HepG2 (cell line): Measurements from ENCODE around the gene TASP1. TPM values are rescaled to one million over a fixed set of nuclear protein-coding genes. Genes with fewer than 3 reads are reported as not detected.

ENCODE experiments used
- CENPX ChIP-seq: sonication (generic); formaldehyde crosslinking; IDR thresholded peaks from 2 replicates; pipeline ENCODE4 v1.9.0; 2021; ENCODE audit warnings: mild to moderate bottlenecking, missing genetic modification reagents, moderate library complexity
- ERF ChIP-seq: IDR thresholded peaks from 2 replicates; pipeline ENCODE4 v1.6.1; 2018; ENCODE audit warnings: missing biosample characterization, missing genetic modification reagents
- IRF2 ChIP-seq: IDR thresholded peaks from 2 replicates; pipeline ENCODE4 v1.6.1; 2018; ENCODE audit warnings: missing genetic modification reagents, missing compliant biosample characterization
- MED13 ChIP-seq: sonication (generic); formaldehyde crosslinking; IDR thresholded peaks from 2 replicates; pipeline ENCODE4 v1.5.0; 2020; ENCODE audit warnings: missing genetic modification reagents
- MIER3 ChIP-seq: IDR thresholded peaks from 2 replicates; pipeline ENCODE4 v1.6.1; 2016; ENCODE audit warnings: missing compliant biosample characterization, borderline replicate concordance
- MTA1 ChIP-seq: sonication (generic); formaldehyde crosslinking; IDR thresholded peaks from 2 replicates; pipeline ENCODE4 v1.4.0; 2020; ENCODE audit warnings: missing genetic modification reagents, mild to moderate bottlenecking, borderline replicate concordance
- NKX3-1 ChIP-seq: sonication (generic); formaldehyde crosslinking; IDR thresholded peaks from 2 replicates; pipeline ENCODE4 v1.5.0; 2020; ENCODE audit warnings: missing genetic modification reagents
- ZBTB25 ChIP-seq: IDR thresholded peaks from 2 replicates; pipeline ENCODE4 v1.6.1; 2018; ENCODE audit warnings: missing genetic modification reagents
- ZNF138 ChIP-seq: sonication (generic); formaldehyde crosslinking; IDR thresholded peaks from 2 replicates; pipeline ENCODE4 v1.5.0; 2020; ENCODE audit warnings: mild to moderate bottlenecking, low read depth, missing genetic modification reagents
- ZNF552 ChIP-seq: sonication (generic); formaldehyde crosslinking; IDR thresholded peaks from 2 replicates; pipeline ENCODE4 v1.9.0; 2022; ENCODE audit warnings: missing genetic modification reagents, mild to moderate bottlenecking, borderline replicate concordance
- ZNF609 ChIP-seq: sonication (generic); formaldehyde crosslinking; IDR thresholded peaks from 2 replicates; pipeline ENCODE4 v1.4.0; 2020; ENCODE audit warnings: mild to moderate bottlenecking, missing genetic modification reagents, borderline replicate concordance
- polyA plus RNA-seq, 8 experiments: library from polyadenylated mRNA; depleted of rRNA in 3 of 8; stranded (reverse) in 7 of 8; unstranded in 1 of 8; fragments of >200 nt; fragmentation: Illumina TruSeq in 4 of 8; extraction: Trizol in 4 of 8; gene quantifications; 2 replicates each; pipeline versions ENCODE4 v1.2.1 to v1.2.3, GENCODE V29; 2011 to 2016; ENCODE audit warnings: low read depth in 4 of 8, missing spikeins in 1 of 8, mixed read lengths in 1 of 8; ENCODE audit not compliant: insufficient read depth in 1 of 8
- total RNA-seq, 5 experiments: library from RNA; depleted of rRNA; stranded (reverse); fragments of >200 nt; fragmentation: Illumina TruSeq; extraction: Trizol; gene quantifications; 2 replicates each; pipeline ENCODE4 v1.2.3, GENCODE V29; 2016; ENCODE audit warnings: low read depth in 1 of 5
- TF ChIP-seq, protein P1 (sequence below): sonication (generic); formaldehyde crosslinking; IDR thresholded peaks from one replicate; pipeline ENCODE4 v1.5.1; 2020; ENCODE audit warnings: mild to moderate bottlenecking, missing genetic modification reagents; ENCODE audit errors: not compliant biosample characterization
- TF ChIP-seq, protein P2 (sequence below): IDR thresholded peaks from 2 replicates; pipeline ENCODE4 v1.6.1; 2016; ENCODE audit warnings: low read depth

Gene TASP1
- total and polyA plus RNA-seq, 2 of the 13 experiments (the other 11 are each of a cell fraction or from before 2014, with no cell fraction given) = 10.0 to 25.2 TPM

DNA sequence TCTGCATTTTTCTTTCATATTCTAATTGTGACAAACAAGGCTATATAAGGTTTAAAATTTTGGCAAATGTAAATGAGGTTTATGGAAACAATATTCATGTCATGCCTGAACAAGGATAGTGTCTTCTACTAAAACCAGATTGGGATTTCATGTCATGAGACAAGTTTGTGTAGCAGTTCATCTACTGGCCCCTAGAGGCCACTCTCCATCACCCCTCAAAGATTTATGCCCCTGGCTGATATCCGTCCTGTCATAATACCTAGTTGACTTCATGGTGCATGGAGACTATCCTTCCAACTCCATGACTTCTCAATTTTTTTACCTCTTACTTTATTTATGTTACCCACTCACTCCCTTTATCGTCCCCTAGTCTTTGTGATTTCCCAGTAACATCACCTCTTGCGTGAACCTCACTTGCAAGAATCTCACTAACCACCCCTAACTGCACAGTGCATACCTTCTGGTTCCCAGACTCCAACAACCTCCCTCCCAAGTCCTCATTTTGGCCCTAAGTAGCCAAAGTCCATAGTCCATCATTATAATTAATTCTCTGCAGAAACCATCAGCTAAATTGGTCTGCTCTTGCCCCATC lies 179.8 kb downstream of the TASP1 start (continued):
- TF ChIP-seq ZNF138 (CRISPR knock-in tag) = no peak
- TF ChIP-seq MIER3 (CRISPR knock-in tag) = 0 out of 2 replicates have a peak, but pooled peaks have one; percentile 14
- TF ChIP-seq, protein P1, sequence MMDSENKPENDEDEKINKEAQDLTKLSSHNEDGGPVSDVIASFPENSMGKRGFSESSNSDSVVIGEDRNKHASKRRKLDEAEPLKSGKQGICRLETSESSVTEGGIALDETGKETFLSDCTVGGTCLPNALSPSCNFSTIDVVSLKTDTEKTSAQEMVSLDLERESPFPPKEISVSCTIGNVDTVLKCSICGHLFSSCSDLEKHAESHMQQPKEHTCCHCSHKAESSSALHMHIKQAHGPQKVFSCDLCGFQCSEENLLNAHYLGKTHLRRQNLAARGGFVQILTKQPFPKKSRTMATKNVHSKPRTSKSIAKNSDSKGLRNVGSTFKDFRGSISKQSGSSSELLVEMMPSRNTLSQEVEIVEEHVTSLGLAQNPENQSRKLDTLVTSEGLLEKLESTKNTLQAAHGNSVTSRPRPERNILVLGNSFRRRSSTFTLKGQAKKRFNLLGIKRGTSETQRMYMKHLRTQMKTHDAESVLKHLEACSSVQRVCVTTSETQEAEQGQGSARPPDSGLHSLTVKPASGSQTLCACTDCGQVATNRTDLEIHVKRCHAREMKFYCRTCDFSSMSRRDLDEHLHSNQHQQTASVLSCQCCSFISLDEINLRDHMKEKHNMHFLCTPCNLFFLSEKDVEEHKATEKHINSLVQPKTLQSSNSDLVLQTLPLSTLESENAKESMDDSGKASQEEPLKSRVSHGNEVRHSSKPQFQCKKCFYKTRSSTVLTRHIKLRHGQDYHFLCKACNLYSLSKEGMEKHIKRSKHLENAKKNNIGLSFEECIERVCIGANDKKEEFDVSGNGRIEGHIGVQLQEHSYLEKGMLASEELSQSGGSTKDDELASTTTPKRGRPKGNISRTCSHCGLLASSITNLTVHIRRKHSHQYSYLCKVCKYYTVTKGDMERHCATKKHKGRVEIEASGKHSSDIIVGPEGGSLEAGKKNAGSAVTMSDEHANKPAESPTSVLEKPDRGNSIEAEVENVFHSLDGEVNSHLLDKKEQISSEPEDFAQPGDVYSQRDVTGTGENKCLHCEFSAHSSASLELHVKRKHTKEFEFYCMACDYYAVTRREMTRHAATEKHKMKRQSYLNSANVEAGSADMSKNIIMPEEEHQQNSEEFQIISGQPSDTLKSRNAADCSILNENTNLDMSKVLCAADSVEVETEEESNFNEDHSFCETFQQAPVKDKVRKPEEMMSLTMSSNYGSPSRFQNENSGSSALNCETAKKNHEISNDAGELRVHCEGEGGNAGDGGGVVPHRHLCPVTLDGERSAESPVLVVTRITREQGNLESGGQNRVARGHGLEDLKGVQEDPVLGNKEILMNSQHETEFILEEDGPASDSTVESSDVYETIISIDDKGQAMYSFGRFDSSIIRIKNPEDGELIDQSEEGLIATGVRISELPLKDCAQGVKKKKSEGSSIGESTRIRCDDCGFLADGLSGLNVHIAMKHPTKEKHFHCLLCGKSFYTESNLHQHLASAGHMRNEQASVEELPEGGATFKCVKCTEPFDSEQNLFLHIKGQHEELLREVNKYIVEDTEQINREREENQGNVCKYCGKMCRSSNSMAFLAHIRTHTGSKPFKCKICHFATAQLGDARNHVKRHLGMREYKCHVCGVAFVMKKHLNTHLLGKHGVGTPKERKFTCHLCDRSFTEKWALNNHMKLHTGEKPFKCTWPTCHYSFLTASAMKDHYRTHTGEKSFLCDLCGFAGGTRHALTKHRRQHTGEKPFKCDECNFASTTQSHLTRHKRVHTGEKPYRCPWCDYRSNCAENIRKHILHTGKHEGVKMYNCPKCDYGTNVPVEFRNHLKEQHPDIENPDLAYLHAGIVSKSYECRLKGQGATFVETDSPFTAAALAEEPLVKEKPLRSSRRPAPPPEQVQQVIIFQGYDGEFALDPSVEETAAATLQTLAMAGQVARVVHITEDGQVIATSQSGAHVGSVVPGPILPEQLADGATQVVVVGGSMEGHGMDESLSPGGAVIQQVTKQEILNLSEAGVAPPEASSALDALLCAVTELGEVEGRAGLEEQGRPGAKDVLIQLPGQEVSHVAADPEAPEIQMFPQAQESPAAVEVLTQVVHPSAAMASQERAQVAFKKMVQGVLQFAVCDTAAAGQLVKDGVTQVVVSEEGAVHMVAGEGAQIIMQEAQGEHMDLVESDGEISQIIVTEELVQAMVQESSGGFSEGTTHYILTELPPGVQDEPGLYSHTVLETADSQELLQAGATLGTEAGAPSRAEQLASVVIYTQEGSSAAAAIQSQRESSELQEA (CRISPR knock-in tag) = no peak
- TF ChIP-seq CENPX (CRISPR knock-in tag) = no peak
- TF ChIP-seq NKX3-1 = no peak
- no peak for TF ChIP-seq ZNF552 (CRISPR knock-in tag)
- TF ChIP-seq ERF (CRISPR knock-in tag) = peak; percentile 70
- TF ChIP-seq MTA1 (CRISPR knock-in tag) = no peak
- no peak for TF ChIP-seq MED13 (CRISPR knock-in tag)
- peak; percentile 15; the same call in 1 of the 2 replicates for TF ChIP-seq ZNF609 (CRISPR knock-in tag)
- no peak for TF ChIP-seq ZBTB25 (CRISPR knock-in tag)
- TF ChIP-seq, protein P2, sequence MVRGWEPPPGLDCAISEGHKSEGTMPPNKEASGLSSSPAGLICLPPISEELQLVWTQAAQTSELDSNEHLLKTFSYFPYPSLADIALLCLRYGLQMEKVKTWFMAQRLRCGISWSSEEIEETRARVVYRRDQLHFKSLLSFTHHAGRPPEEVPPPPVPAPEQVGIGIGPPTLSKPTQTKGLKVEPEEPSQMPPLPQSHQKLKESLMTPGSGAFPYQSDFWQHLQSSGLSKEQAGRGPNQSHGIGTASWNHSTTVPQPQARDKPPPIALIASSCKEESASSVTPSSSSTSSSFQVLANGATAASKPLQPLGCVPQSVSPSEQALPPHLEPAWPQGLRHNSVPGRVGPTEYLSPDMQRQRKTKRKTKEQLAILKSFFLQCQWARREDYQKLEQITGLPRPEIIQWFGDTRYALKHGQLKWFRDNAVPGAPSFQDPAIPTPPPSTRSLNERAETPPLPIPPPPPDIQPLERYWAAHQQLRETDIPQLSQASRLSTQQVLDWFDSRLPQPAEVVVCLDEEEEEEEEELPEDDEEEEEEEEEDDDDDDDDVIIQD (CRISPR knock-in tag) = peak; percentile 43; the same call in 1 of the 2 replicates
- 0 out of 2 replicates have a peak, but pooled peaks have one; percentile 5 for TF ChIP-seq IRF2 (CRISPR knock-in tag)
